ENCODE results near the gene MYL7. TPM values are rescaled to one million over a fixed set of nuclear protein-coding genes. Genes with fewer than 3 reads are reported as not detected.
"Not testable (repeated sequence)": the region's sequence is repeated elsewhere in the genome, so short reads cannot be mapped to it uniquely, and the experiment has no call there.

MYL7 gene
- total and polyA plus RNA-seq, 7 donors: 0.15 to 1.7 (median 0.98) TPM; not detected in 3

DNA sequence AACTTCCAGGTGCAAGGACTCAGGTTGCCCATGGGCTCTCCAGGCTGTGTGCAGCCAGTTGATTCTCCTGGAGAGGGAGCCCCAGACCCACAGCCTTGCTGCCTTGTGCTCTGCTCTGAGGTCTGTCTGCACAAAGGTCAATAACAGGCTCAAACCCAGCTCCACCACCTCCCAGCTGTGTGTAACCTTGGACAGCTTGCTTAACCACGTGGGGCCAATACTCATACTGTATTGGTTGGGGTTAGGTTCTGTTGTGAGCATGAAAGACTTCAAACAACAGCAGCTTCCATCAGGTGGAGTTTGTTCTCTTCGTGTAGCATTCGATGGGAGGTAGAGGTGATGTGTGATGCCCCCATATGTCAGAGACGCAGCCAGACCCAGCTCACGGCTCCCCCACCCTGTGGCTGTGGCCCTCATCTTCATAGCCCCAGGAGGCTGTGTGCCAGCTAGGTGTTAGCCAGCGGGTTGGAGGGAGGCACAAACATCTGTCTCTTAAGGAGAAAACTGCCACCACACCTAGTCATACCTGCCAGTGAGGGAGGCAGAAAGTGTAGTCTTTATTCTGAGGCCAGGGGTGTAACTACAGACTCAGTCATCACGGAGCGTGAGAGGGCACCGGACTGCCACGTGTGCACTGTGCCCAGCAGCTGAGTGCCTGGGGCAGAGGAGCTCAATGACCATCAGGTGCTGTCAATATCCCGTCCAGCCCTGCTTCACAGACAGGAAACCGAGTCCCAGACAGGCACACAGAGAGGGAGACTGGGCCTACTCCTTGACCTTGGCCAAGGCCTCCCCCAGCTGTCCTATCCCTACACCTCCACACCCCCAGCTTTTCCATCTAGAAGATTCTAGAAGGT, 9.7 kb downstream of the MYL7 start:
- Histone ChIP-seq H3K9me3 (no peaks in the 10 kb centered on the region), H3K27ac (peak overlapping the region; percentile 50), H3K27me3 (ENCODE audit: insufficient read depth in 3 of 3, low read length in 2 of 3) (no peaks in the 10 kb centered on the region), H3K4me1 (peaks cover 8% of the 10 kb centered on the region), H3K36me3 (ENCODE audit: insufficient read depth in 1 of 2, low read depth in 1 of 2) (no peaks in the 10 kb centered on the region), H3K4me3 (no peak overlapping the region)
- DNase-seq (peak in 1 of 2 donors; percentile 11), ATAC-seq (peak; percentile 49 to 77 (median 72))
- intact Hi-C loops (cut with DNase I): no loop called here
- WGBS, 3 donors: 53 to 59% (median 59%) methylated on average over 12 of the region's 12 CpGs
- no peak for TF ChIP-seq CTCF (IDR thresholded peaks at IDR 0.05)

- ATAC-seq: peak in 1 of 4 donors; percentile 48
Observed at GRCh38 chr7:44128721-44129582, 12.2 kb downstream of the MYL7 start.

GRCh38 chr7:44127161-44127560, 14.0 kb downstream of the MYL7 start:
- Histone ChIP-seq H3K27ac (no peak overlapping the region), H3K9me3 (no peaks in the 10 kb centered on the region), H3K36me3 (ENCODE audit: insufficient read depth in 1 of 2, low read depth in 1 of 2) (no peaks in the 10 kb centered on the region), H3K27me3 (ENCODE audit: insufficient read depth in 3 of 3, low read length in 2 of 3) (no peaks in the 10 kb centered on the region), H3K4me3 (no peak overlapping the region), H3K4me1 (peaks cover 9% of the 10 kb centered on the region)
- ATAC-seq: no peak
- no peak for TF ChIP-seq CTCF (IDR thresholded peaks at IDR 0.05)
- intact Hi-C loops (cut with DNase I): no loop called here
- DNase-seq: no peak

More at GRCh38 chr7:44128721-44129582, 12.2 kb downstream of the MYL7 start:
- Histone ChIP-seq H3K4me3 (no peak overlapping the region), H3K27me3 (ENCODE audit: insufficient read depth in 3 of 3, low read length in 2 of 3) (no peaks in the 10 kb centered on the region), H3K36me3 (ENCODE audit: insufficient read depth in 1 of 2, low read depth in 1 of 2) (no peaks in the 10 kb centered on the region), H3K9me3 (no peaks in the 10 kb centered on the region), H3K4me1 (peaks cover 8% of the 10 kb centered on the region), H3K27ac (no peak overlapping the region)
- WGBS, 3 donors: 67 to 75% (median 72%) methylated on average over 6 of the region's 6 CpGs
- DNase-seq: peak in 1 of 2 donors; percentile 35
- TF ChIP-seq CTCF (IDR thresholded peaks at IDR 0.05): no peak
- intact Hi-C loops (cut with DNase I): no loop called here

DNA sequence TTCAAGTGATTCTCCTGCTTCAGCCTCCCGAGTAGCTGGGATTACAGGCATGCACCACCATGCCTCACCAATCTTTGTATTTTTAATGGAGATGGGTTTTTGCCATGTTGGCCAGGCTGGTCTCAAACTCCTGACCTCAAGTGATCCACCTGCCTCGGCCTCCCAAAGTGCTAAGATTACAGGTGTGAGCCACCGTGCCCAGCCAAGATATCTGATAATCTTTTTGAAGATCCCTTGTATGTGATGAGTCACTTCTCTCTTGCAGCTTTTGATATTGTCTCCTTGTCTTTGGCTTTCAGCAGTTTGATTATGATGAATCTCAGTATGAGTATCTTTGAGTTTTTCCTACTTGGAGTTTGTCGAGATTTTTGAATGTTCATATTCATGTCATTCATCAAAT, 14.6 kb downstream of the MYL7 start:
- WGBS, 3 donors: 91 to 95% (median 91%) methylated on average over 4 of the region's 4 CpGs
- peak in 1 of 2 donors; percentile 15 for DNase-seq
- H3K4me3 ChIP-seq; H3K36me3 ChIP-seq (ENCODE audit: insufficient read depth in 1 of 2, low read depth in 1 of 2); H3K9me3 ChIP-seq; ATAC-seq; intact Hi-C loops (cut with DNase I); H3K27me3 ChIP-seq (ENCODE audit: insufficient read depth in 3 of 3, low read length in 2 of 3); H3K27ac ChIP-seq: not testable (repeated sequence)
- peaks cover 14% of the 10 kb centered on the region for H3K4me1 ChIP-seq

DNA sequence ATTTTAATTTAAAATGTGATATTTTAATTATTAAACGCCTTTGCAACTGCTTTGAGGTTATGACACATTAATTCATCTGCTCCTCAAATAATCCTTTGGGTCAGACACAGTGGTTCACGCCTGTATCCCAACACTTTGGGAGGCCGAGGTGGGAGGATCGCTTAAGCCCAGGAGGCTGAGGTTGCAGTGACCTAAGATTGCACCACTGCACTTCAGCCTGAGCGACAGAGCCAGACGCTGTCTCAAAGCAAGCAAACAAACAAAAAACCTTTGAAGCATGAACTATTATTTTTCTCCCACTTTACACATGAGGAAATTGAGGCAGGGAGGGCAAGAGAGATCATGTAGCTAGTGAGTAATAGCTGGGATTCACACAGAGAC, 16.3 kb downstream of the MYL7 start:
- intact Hi-C loops (cut with DNase I): loop anchor here (5.0 kb wide), 2 partner anchors 38 to 43 kb away; partner anchors contain the start of gene POLM (in 1 of the 2)
- ATAC-seq (no peak), DNase-seq (peak; percentile 8 to 11)
- no peak overlapping the region for H3K27ac ChIP-seq
- H3K4me3 ChIP-seq: no peak overlapping the region
- no peaks in the 10 kb centered on the region for H3K27me3 ChIP-seq (ENCODE audit: insufficient read depth in 3 of 3, low read length in 2 of 3)
- no peaks in the 10 kb centered on the region for H3K9me3 ChIP-seq
- no peak for TF ChIP-seq CTCF (IDR thresholded peaks at IDR 0.05)
- 93 to 96% (median 94%) methylated on average over 6 of the region's 6 CpGs for WGBS, 3 donors
- peaks cover 19% of the 10 kb centered on the region for H3K4me1 ChIP-seq
- H3K36me3 ChIP-seq (ENCODE audit: insufficient read depth in 1 of 2, low read depth in 1 of 2): peaks cover 0 to 20% of the 10 kb centered on the region in 2 donors
